HG03060 (cell line): Measurements from ENCODE around the gene ARHGEF11.

Source experiments
- ATAC-seq: cut with Tn5 transposase; IDR thresholded peaks from one replicate; pipeline ENCODE4 v1.9.1; 2021; ENCODE audit warnings: low read depth, moderate number of reproducible peaks; ENCODE audit not compliant: unreplicated experiment

The ARHGEF11 gene

GRCh38 chr1:156898971-156899664, 146.4 kb downstream of the ARHGEF11 start:
- no peak for ATAC-seq

- no peak for ATAC-seq
These were observed 147.4 kb downstream of the ARHGEF11 start for GRCh38 chr1:156898161-156898566.

DNA sequence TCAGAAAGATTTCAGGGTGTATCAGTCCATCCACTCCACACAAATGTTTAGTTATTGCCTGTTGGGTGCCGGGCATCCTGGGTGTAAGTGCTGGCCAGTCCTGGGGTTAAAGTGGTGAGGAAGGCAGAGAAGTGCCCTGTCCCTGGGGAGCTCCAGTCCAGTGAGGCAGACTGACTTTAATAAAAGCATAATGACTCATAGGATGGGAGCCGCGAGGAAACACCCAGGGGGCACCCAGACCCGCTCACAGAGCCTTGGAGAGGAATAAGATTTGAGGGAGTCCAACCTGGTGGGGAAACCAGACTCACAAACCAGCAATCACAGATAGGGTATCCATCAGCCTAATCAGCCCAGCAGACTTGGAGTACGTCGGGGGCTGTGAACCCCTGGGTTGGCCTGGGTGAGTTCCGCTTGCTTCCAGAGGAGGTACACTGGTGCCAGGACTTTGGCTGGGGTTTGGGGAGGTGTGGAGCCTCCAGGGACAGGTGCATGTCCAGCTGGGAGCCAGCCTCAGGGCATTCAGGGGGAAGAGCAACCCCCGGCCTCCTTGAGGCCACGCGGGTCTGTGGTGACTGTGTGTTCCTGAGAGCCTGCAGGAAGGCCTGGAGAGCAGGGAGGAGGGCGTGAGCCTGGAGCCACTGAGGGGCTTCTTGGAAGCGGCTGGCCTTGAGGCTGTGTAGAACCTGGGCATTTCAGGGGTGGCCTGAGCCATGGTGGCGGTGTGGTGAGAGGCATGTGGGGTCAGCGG, 148.3 kb downstream of the ARHGEF11 start:
- no peak for ATAC-seq

DNA sequence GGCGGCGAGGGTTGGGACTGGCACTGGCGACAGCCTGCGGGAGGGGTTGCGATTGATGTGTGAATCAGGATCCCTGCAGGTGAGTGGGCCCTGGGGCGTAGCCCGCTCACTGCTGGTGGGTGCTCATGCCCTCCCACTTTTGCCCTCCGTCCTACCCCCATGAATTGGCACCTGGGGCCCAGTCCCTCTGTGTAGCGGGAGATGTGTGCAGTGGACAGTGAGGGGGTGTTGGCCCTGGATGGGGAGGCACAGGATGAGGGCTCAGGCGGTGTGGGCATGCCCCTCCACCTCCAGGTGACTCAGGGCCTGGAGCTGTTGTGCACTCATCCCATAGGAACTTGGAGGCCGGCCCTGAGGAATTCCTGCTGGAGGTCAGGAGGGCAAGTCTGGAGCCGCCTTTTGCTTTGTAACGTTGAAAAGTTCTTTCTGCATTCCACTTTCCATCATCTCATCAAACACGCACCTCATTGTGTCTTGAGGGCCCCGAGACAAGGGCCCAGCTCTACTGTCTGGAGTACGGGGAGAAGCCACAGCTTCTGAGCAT, 149.0 kb downstream of the ARHGEF11 start:
- no peak for ATAC-seq

- no peak for ATAC-seq
These were observed 149.6 kb downstream of the ARHGEF11 start for GRCh38 chr1:156895927-156896326.

DNA sequence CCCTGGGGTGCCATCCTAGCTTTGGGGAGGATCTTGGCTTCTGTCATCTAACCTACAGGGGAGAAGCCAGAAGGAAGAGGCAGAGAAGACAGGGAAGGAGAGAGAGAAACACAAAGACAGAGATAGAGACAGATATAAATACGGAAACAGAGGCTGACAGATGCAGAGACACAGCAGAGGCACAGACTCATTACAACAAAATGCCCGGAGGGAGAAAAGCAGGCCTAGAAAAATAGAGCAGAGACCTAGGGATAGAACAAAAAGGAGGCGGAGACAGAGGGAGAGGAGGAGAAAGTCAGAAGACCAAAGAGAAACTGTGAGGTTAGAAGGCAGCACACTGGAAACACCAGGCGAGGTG, 150.1 kb downstream of the ARHGEF11 start:
- ATAC-seq: no peak

- no peak for ATAC-seq
These were observed 150.7 kb downstream of the ARHGEF11 start for GRCh38 chr1:156894711-156895454.

- ATAC-seq: no peak
These were observed 151.5 kb downstream of the ARHGEF11 start for GRCh38 chr1:156894001-156894400.

- no peak for ATAC-seq
These were observed 152.2 kb downstream of the ARHGEF11 start, which contains the start of gene PEAR1 for GRCh38 chr1:156893048-156893953. Gene PEAR1, plus strand, starts transcription at chr1:156893718. Its CDS starts 10,209 bp downstream, at chr1:156903927.

DNA sequence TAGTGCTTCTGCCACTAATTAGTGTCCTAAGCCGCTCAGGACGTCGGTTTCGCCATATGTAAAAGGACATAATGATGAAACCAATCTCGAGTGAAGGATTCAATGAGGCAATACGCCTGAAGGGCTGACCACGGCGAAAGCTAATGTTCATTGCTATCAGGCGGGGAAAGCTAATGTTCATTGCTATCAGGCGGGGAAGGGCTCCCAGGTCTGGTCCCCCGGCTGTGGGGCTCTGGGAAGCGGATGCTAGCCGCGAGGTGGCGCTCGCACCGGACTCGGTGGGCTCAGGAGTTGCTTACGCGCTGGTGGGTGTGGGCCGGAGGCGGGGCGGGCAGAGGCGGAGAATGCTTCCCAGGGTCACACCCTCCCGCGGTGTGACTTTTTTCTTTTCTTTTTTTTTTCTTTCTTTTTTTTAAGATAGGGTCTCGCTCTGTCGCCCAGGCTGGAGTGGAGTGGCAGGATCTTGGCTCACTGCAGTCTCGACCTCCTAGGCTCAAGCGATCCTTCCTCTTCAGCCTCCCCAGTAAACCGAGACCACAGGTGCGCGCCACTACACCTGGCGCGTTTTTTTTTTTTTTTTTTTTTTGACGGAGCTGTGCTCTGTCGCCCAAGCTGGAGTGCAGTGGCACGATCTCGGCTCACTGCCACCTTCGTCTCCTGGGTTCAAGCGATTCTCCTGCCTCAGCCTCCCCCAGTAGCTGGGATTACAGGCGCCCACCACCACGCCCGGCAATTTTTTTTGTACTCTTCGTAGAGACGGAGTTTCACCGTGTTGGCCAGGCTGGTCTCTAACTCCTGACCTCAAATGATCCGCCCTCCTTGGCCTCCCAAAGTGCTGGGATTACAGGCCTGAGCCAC, 153.1 kb downstream of the ARHGEF11 start:
- ATAC-seq: peak; percentile 65

GRCh38 chr1:156889802-156890580, 155.6 kb downstream of the ARHGEF11 start:
- no peak for ATAC-seq

DNA sequence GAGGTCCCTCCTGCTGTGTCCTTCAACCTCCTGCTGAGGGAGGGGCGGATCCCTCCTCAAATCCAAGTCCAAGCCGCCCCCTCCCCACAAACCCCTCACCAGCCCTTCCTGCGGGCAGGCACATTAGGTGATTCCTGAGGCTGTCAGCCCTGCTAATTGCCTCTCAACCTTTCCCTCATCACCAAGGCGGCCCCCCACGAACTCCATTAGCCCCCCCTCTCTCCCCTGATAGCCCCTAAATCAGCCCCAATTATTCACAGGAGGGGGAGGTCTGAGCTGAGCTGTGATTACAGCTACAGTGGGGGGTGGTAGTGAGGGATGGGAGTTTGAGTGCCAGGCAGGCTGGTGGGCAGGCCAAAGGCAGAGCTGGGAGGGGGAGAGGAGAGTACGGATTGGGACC, 157.8 kb downstream of the ARHGEF11 start:
- no peak for ATAC-seq

DNA sequence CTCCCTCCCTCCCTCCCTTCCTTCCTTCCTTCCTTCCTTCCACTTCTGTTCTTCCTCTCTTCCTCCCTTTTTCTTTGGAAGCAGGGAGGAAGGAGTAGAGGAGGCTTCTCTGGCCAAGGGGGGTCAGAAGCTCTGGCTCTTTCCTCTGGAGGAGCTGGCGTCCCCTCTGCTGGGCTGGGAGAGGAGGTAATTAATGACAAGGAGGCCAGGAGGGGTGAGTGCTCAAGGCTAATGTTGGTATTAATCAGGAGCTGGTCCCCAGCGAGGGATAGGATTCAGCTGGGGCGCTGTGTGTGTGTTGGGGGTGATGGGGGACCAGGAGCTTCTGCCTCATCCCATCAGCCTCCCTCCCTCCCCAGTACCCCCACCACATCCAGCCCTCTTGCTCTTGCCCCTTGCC, 158.2 kb downstream of the ARHGEF11 start:
- no peak for ATAC-seq

- ATAC-seq: no peak
These were observed 158.8 kb downstream of the ARHGEF11 start for GRCh38 chr1:156886583-156887281.

DNA sequence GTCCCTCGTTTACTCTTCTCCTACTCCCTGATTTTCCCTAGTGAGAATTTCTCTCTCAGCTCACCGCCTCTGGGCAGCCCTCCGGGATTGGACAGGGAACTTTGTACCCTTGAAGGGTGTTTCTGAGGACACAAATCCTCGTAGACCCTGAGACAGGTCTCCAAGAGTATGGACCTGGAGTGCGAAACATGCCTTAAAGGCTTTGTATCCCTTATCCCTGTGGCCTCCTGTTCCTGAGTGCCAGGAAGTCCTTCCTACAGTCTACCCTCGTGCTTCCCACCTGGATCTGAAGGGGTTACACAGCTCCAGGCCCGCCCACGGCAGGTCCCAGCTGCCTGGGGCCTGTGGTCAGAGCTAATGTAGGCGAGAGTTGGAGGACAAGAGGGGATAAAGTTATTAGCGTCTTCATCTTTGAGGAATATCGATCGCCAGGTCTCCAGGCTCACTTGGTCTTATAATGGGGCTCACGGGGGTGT, 159.6 kb downstream of the ARHGEF11 start:
- no peak for ATAC-seq

DNA sequence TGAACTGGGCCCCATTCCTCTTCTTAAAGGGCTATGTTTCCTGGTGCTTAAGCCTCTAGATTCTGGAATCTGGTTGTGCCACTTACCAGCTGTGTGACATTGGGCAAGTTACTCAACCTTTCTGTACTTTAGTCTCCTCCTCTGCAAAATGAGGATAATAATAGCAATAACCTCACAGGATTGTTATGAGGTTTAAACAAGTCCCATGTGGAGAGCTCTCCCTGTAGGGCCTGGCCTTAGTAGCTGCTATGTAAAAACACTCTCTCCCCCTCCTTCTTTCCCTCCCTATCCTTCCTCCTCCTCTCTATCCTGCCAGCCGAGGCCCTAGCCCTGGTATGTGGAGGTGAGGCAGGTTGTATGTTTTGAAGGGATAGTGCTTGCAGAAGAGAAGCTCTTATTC, 160.2 kb downstream of the ARHGEF11 start:
- no peak for ATAC-seq
